Adrenal gland (tissue), 12 donors: ENCODE data around the gene RGS3. TPM values are rescaled to one million over a fixed set of nuclear protein-coding genes. Genes with fewer than 3 reads are reported as not detected.

Experiments
- DNase-seq, 7 donors: peaks; one replicate each; pipeline ENCODE4 v3.0.0-alpha.2; 2019 to 2020
- H3K27ac ChIP-seq, 5 donors: fragments of 200-600 bp; sonication (generic) in 4 of 5; 1 replicate in 3 of 5; 2 replicates in 2 of 5; pipeline versions ENCODE4 v1.5.1 to v1.8.0; 2016 to 2020; ENCODE audit warnings: mild to moderate bottlenecking in 1 of 5
- H3K27me3 ChIP-seq: fragments of 200-600 bp; 2 replicates; pipeline ENCODE4 v1.8.0; 2021
- H3K36me3 ChIP-seq, 2 donors: fragments of 200-600 bp; replicated peaks in 1 of 2; 1 replicate in 1 of 2; 2 replicates in 1 of 2; pipeline versions ENCODE4 v1.5.1 to v1.8.0; 2018 to 2022
- H3K4me1 ChIP-seq, 2 donors: fragments of 200-600 bp; replicated peaks in 1 of 2; 1 replicate in 1 of 2; 2 replicates in 1 of 2; pipeline versions ENCODE4 v1.5.1 to v1.8.0; 2018 to 2021
- H3K4me3 ChIP-seq, 4 donors: fragments of 200-600 bp; sonication (generic) in 3 of 4; one replicate each; pipeline ENCODE4 v1.5.1; 2016 to 2018
- H3K9me3 ChIP-seq, 3 donors: fragments of 200-600 bp; sonication (generic) in 1 of 3; replicated peaks in 1 of 3; 1 replicate in 2 of 3; 2 replicates in 1 of 3; pipeline versions ENCODE4 v1.5.1 to v1.8.0; 2016 to 2021
- POLR2A ChIP-seq, 2 donors: fragments of 450-650 bp; IDR thresholded peaks; one replicate each; pipeline ENCODE4 v1.6.1; 2017; ENCODE audit warnings: antibody characterized with exemption in 2 of 2, mild to moderate bottlenecking in 2 of 2, moderate library complexity in 1 of 2
- WGBS, 4 donors: extraction: QIAGEN DNeasy Blood & Tissue Kit in 2 of 4; methylation state at CpG; one replicate each; pipeline versions ENCODE4 v1.1.5 to v1.1.7; 2013 to 2017; 5-methylcytosine and 5-hydroxymethylcytosine counted together
- intact Hi-C, 2 donors: fragments of 100-400 bp; cut with DNase I; formaldehyde crosslinking; loops; one replicate each; pipeline versions ENCODE4 v1.14.1 to v1.15.0; 2022 to 2023
- polyA plus RNA-seq, 3 donors: library from polyadenylated mRNA; stranded (reverse); fragments of 200-250 nt in 2 of 3; fragments of 350-450 nt in 1 of 3; fragmentation: Illumina TruSeq in 1 of 3; extraction: RNeasy Lipid Tissue Mini Kit (QIAGEN cat#74804) in 1 of 3; gene quantifications; one replicate each; pipeline ENCODE4 v1.2.3, GENCODE V29; 2013 to 2014
- total RNA-seq, 9 donors: library from RNA; depleted of rRNA in 4 of 9; stranded (reverse); fragments of >200 nt in 4 of 9; fragments of 120-200 nt in 1 of 9; fragmentation: NEBNext Ultra II Directional in 1 of 9; extraction: Animal tissue kit (Norgen Biotek cat#: 25700) in 1 of 9; gene quantifications; one replicate each; pipeline versions ENCODE4 v1.1.0 to v1.2.4, GENCODE V29; 2013 to 2023
- TF ChIP-seq, protein P1 (sequence below), 6 experiments: fragments of 450-650 bp in 4 of 6; fragments of 200-600 bp in 2 of 6; sonication (generic) in 1 of 6; IDR thresholded peaks; 1 replicate in 5 of 6; 2 replicates in 1 of 6; pipeline versions ENCODE4 v1.5.1 to v1.8.0; 2016 to 2021; ENCODE audit warnings: antibody characterized with exemption in 6 of 6, mild to moderate bottlenecking in 2 of 6, moderate library complexity in 1 of 6
- donor health status: healthy with polysubstance abuse.
- donor health status: Bipolar disorder and iron deficiency.
- donor health status: DM: yes; HTN: yes; CAD: no.
- donor health status: DM: no; HTN: no; CAD: no.
- donor health status: DM: no; HTN: no; CAD: no.
- donor health status: DM: yes; HTN: yes; CAD: no.

Gene RGS3
- total and polyA plus RNA-seq, 12 donors = 34.5 to 126 (median 65.6) TPM

DNA sequence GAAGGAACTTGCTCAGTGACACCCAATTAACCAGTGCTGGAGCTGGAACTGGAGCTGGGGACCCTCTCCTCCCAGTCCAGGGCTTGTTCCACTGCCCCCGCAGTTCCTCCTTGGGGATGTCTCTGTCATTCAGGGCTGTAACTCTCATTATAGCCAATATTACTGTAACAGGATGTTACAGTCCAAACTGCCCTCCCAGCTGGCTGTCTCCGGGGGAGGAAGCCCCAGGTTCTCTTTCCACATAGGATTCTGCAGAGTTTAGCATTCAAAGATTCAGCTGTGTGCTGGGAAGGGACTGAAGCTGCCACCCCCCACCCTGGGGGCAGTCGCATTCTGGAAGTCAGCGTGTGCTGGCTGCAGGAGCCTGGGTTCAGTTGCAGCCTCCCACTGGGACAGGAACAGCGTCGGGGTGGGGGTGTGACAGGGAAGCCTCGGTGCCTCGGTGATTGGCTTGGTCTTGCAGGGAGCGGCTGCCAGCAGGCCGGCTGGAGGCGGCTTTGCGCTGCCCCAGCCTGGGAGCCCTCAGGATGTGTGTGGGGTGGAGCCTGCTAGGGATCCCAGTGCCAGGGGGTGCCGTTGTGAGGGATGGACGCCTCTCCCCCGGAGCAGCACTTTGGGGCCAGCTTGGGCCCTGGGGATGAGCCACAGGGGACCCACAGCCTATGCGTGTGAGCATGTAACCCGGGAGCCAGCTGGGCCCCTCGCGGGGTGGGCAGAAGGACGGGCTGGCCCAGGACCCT is 101.1 kb downstream of the RGS3 start:
- H3K27ac ChIP-seq = peak overlapping the region in 3 of 5 donors; percentile 20 to 73 (median 67)
- H3K9me3 ChIP-seq = no peaks in the 10 kb centered on the region
- 40 to 59% (median 57%) methylated on average over 7 to 20 of the region's 20 CpGs for WGBS, 4 donors
- H3K4me1 ChIP-seq = peaks cover 2 to 37% of the 10 kb centered on the region in 2 donors
- H3K36me3 ChIP-seq = no peaks in the 10 kb centered on the region
- TF ChIP-seq, protein P1, sequence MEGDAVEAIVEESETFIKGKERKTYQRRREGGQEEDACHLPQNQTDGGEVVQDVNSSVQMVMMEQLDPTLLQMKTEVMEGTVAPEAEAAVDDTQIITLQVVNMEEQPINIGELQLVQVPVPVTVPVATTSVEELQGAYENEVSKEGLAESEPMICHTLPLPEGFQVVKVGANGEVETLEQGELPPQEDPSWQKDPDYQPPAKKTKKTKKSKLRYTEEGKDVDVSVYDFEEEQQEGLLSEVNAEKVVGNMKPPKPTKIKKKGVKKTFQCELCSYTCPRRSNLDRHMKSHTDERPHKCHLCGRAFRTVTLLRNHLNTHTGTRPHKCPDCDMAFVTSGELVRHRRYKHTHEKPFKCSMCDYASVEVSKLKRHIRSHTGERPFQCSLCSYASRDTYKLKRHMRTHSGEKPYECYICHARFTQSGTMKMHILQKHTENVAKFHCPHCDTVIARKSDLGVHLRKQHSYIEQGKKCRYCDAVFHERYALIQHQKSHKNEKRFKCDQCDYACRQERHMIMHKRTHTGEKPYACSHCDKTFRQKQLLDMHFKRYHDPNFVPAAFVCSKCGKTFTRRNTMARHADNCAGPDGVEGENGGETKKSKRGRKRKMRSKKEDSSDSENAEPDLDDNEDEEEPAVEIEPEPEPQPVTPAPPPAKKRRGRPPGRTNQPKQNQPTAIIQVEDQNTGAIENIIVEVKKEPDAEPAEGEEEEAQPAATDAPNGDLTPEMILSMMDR (IDR thresholded peaks at IDR 0.05) = no peak
- TF ChIP-seq POLR2A (IDR thresholded peaks at IDR 0.05) = peak in 1 of 2 donors; percentile 47
- intact Hi-C loops = no loop called here
- no peaks in the 10 kb centered on the region for H3K27me3 ChIP-seq
- peak overlapping the region in 1 of 4 donors; percentile 38 for H3K4me3 ChIP-seq
- peak in 3 of 7 donors; percentile 31 to 80 (median 54) for DNase-seq

DNA sequence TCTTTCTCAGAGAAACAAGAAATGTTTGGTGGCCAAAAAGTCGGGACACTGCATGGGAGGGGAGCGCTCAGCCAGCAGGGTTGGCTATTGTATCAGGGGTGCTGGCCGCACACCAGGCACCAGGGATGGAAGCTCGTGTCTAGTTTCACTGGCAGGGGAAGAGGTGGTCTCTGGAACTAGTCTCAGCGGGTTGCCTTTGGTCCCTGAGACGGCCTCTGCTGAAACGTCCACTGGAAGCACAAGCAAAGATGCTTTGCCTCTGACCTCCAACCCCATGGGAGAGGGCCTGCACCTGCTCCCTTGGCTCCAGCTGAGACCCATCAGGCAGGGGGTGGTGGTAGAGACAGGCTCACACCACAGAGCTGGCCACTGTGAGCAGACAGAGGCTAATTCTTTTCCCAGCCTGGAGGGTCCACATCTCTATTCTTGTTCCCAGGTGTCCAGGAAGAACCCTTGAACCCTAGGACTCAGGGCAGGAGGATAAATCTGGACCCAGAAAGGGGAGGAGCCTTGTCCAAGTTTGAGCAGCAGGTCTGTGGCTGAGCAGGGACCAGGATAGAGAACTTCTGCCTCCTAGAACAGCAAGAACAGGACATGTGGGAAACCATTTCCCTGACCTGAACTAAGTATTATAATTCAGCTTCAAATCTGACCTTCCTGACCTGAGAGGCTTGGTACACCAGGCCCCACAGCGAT is 102.6 kb downstream of the RGS3 start:
- H3K27me3 ChIP-seq = no peaks in the 10 kb centered on the region
- H3K4me1 ChIP-seq = peaks cover 0 to 26% of the 10 kb centered on the region in 2 donors
- H3K9me3 ChIP-seq = no peaks in the 10 kb centered on the region
- no peak for TF ChIP-seq POLR2A (IDR thresholded peaks at IDR 0.05)
- TF ChIP-seq, protein P1 (IDR thresholded peaks at IDR 0.05) = no peak
- DNase-seq = peak in 1 of 7 donors; percentile 49
- no peaks in the 10 kb centered on the region for H3K36me3 ChIP-seq
- WGBS, 4 donors = 71 to 86% (median 83%) methylated on average over 7 to 8 of the region's 8 CpGs
- peak overlapping the region in 1 of 4 donors; percentile 38 for H3K4me3 ChIP-seq
- peak overlapping the region in 2 of 5 donors; percentile 1 to 73 for H3K27ac ChIP-seq
- intact Hi-C loops = no loop called here

DNA sequence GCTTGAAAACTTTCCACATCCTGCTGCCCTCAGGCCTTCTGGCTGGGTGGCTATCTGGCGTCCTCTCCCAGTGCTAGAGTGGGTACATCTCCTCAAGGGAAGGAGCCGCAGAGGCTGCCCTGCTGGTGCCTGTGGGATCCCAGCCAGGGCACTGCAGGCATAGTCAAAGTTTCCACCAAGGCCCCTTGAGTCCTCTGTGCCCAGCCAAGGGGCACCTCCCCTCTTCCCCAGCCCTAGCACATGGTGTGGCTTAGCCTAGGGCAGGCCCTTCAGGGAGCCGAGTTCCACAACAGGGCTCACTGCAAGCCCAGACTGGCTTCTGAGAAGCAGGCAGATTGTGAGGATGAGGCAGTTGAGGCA is 103.2 kb downstream of the RGS3 start:
- H3K36me3 ChIP-seq = no peaks in the 10 kb centered on the region
- peak overlapping the region in 1 of 5 donors; percentile 1 for H3K27ac ChIP-seq
- 78 to 84% (median 83%) methylated on average over 2 to 3 of the region's 3 CpGs; no CpG with 5 or more reads in 1 of the 4 donors for WGBS, 4 donors
- intact Hi-C loops = no loop called here
- H3K4me1 ChIP-seq = peaks cover 0 to 26% of the 10 kb centered on the region in 2 donors
- DNase-seq = peak in 1 of 7 donors; percentile 57
- no peaks in the 10 kb centered on the region for H3K9me3 ChIP-seq
- no peaks in the 10 kb centered on the region for H3K27me3 ChIP-seq
- TF ChIP-seq, protein P1 (IDR thresholded peaks at IDR 0.05) = no peak
- no peak for TF ChIP-seq POLR2A (IDR thresholded peaks at IDR 0.05)
- H3K4me3 ChIP-seq = no peak overlapping the region

DNA sequence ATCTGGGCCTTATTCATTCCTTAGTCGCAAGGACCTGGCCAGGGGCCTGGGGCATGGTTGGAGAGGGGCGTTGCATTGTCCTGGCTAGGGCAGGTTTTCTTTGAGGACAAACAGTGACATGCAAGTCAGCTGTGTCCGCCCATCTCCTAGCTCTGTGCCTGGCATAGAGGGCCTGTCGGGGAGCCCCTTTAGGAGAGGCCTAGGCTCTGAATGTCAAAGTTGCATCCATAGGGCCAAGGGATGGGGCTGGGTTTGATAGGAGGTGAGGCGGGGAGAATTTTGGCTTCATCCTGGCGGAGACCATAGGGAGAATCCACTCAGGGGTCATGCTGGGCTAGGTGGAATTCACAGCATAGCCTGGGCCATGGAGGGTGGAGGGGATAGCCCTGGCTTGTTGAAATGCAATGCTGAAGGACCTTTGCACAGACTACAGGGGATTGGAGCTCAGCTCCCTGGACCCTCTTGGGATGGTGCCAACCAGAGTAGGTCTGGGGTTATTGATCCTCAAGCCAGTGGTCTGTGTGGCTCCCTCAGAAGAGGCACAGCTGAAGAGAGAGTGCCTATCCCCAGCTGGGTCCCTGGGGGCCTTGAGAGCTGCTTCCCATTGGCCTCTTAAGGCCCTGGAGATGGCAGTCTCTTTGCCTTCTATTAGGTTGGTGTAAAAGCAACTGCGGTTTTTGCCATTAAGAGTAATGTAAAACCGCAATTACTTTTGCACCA is 104.0 kb downstream of the RGS3 start:
- Histone ChIP-seq H3K27me3 (no peaks in the 10 kb centered on the region), H3K9me3 (no peaks in the 10 kb centered on the region), H3K4me1 (peaks cover 0 to 26% of the 10 kb centered on the region in 2 donors), H3K4me3 (no peak overlapping the region), H3K27ac (no peak overlapping the region), H3K36me3 (no peaks in the 10 kb centered on the region)
- intact Hi-C loops = no loop called here
- WGBS, 4 donors = 96 to 97% (median 97%) methylated on average over 7 to 8 of the region's 8 CpGs
- peak in 1 of 7 donors; percentile 48 for DNase-seq
- TF ChIP-seq, protein P1 (IDR thresholded peaks at IDR 0.05) = no peak
- no peak for TF ChIP-seq POLR2A (IDR thresholded peaks at IDR 0.05)
